Measurements from ENCODE around the gene MTR.

MTR gene

GRCh38 chr1:236795035-236795756 is at the start of gene MTR:
MTR (plus strand) TSS chr1:236795292; CDS start chr1:236795704, 412 bp downstream.
- DNase-seq (ENCODE audit: low read depth in 3 of 3, low spot score in 1 of 3), result peak; percentile 88 to 92 (median 88)

- no peak for DNase-seq (ENCODE audit: low read depth in 3 of 3, low spot score in 1 of 3)
Measured at GRCh38 chr1:236746785-236747184, 48.3 kb upstream of the MTR start.

GRCh38 chr1:236747311-236747985 is 47.6 kb upstream of the MTR start:
- no peak for DNase-seq (ENCODE audit: low read depth in 3 of 3, low spot score in 1 of 3)

- no peak for DNase-seq (ENCODE audit: low read depth in 3 of 3, low spot score in 1 of 3)
Measured at GRCh38 chr1:236748268-236748870, 46.7 kb upstream of the MTR start.

GRCh38 chr1:236750928-236751327 is 44.2 kb upstream of the MTR start:
- DNase-seq (ENCODE audit: low read depth in 3 of 3, low spot score in 1 of 3), result no peak

GRCh38 chr1:236751385-236751784 is 43.7 kb upstream of the MTR start:
- DNase-seq (ENCODE audit: low read depth in 3 of 3, low spot score in 1 of 3), result no peak

- DNase-seq (ENCODE audit: low read depth in 3 of 3, low spot score in 1 of 3), result no peak
Measured at GRCh38 chr1:236751935-236752334, 43.2 kb upstream of the MTR start.

GRCh38 chr1:236753516-236753915 is 41.6 kb upstream of the MTR start:
- DNase-seq (ENCODE audit: low read depth in 3 of 3, low spot score in 1 of 3), result no peak

- DNase-seq (ENCODE audit: low read depth in 3 of 3, low spot score in 1 of 3), result no peak
Measured at GRCh38 chr1:236753964-236754363, 41.1 kb upstream of the MTR start.

- DNase-seq (ENCODE audit: low read depth in 3 of 3, low spot score in 1 of 3), result no peak
Measured at GRCh38 chr1:236754525-236755210, 40.4 kb upstream of the MTR start.

- DNase-seq (ENCODE audit: low read depth in 3 of 3, low spot score in 1 of 3), result no peak
Measured at GRCh38 chr1:236757640-236758039, 37.5 kb upstream of the MTR start.

GRCh38 chr1:236759252-236759859 is 35.7 kb upstream of the MTR start:
- DNase-seq (ENCODE audit: low read depth in 3 of 3, low spot score in 1 of 3), result no peak

GRCh38 chr1:236760480-236760879 is 34.6 kb upstream of the MTR start:
- no peak for DNase-seq (ENCODE audit: low read depth in 3 of 3, low spot score in 1 of 3)

GRCh38 chr1:236760986-236761385 is 34.1 kb upstream of the MTR start:
- DNase-seq (ENCODE audit: low read depth in 3 of 3, low spot score in 1 of 3), result no peak

GRCh38 chr1:236761397-236762132 is 33.5 kb upstream of the MTR start:
- no peak for DNase-seq (ENCODE audit: low read depth in 3 of 3, low spot score in 1 of 3)

- no peak for DNase-seq (ENCODE audit: low read depth in 3 of 3, low spot score in 1 of 3)
Measured at GRCh38 chr1:236762410-236762809, 32.7 kb upstream of the MTR start.

GRCh38 chr1:236765831-236766230 is 29.3 kb upstream of the MTR start:
- DNase-seq (ENCODE audit: low read depth in 3 of 3, low spot score in 1 of 3), result no peak

GRCh38 chr1:236766506-236766905 is 28.6 kb upstream of the MTR start:
- no peak for DNase-seq (ENCODE audit: low read depth in 3 of 3, low spot score in 1 of 3)

GRCh38 chr1:236767276-236767675 is 27.8 kb upstream of the MTR start:
- no peak for DNase-seq (ENCODE audit: low read depth in 3 of 3, low spot score in 1 of 3)

GRCh38 chr1:236768601-236769000 is 26.5 kb upstream of the MTR start:
- no peak for DNase-seq (ENCODE audit: low read depth in 3 of 3, low spot score in 1 of 3)

- no peak for DNase-seq (ENCODE audit: low read depth in 3 of 3, low spot score in 1 of 3)
Measured at GRCh38 chr1:236773919-236774318, 21.2 kb upstream of the MTR start.
